HG02678 (cell line): ENCODE data around the gene TGFBR1.
A peak's percentile ranks its signal among the peaks of the same experiment; 100 is the strongest.

Source experiments
- ATAC-seq: cut with Tn5 transposase; IDR thresholded peaks from one replicate; pipeline ENCODE4 v1.9.1; 2021; ENCODE audit warnings: mild to moderate bottlenecking, moderate library complexity; ENCODE audit not compliant: unreplicated experiment

The TGFBR1 gene

DNA sequence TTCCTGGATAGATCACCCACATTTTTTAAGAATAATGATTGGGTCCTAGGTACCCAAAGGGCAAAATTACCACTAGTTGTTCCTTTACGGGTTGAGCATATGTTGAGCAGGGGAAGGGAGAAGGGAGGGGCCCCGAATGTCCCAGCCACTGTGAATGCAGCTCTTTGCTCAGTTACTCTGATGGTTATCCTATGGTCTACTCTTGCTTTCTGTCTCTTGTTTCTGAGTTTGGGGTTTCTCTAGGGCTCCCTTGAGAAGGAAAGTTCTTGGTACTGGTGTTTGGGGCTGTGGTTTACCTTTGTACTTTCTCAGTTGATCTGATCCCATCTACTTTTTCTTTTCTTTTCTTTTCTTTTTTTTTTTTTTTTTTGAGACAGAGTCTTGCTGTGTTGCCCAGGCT is 61.2 kb downstream of the TGFBR1 start:
- ATAC-seq: no peak

DNA sequence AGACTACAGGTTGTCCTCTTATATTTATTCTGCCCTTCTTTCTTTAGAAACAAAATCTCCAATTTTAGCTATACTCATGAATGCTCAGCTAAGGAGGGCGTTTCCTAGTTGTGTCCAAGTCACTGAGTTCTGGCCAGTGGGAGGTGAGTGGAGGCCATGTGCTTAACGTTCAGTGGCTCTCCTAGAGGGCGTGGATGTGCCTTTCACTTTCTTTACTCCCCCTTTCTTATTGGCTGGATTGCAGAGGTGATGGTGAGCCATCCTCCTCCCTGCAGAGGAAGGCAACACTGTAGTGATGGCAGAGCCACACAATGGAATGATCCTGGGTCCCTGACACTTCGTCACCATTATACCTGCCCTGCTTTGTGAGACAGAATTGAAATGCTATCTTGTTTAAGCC is 62.2 kb downstream of the TGFBR1 start:
- ATAC-seq: no peak

DNA sequence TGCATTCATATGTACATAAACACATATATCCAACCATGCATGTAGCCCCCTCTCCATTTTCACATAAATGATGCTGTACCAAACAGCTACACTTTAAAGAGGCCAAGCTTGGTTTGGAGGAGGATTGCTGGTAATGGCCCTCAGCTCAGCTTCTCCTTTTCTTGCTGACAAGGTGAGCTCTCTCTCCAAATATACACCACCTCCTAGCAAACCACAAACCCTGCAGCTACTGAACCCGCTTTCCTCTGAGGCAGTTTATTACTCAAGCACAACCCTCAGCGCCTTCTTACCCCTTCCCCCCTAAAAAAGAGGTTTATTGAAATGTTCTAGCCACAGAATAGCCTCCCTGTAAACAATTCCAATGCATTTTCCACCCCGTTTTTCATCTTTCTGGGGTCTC is 62.8 kb downstream of the TGFBR1 start:
- no peak for ATAC-seq

DNA sequence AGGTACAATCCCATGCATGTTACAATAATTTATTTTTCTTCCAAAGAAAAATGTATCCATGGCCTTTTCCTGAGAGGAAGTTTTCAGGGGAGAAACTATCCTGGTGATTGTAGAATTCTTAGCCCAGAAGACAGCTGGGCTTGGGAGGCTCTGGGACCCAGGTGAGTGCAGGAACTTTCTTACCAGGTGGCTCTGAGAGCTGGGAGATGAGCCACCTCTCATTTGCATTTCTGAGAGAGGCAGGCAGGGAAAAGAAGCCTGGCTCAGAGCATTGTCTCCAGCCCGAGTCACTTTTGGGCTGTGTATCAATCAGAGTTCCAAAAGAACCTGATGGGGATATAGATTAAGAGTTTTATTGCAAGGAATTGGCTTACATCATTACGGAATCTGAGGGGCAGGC is 64.2 kb downstream of the TGFBR1 start:
- no peak for ATAC-seq

DNA sequence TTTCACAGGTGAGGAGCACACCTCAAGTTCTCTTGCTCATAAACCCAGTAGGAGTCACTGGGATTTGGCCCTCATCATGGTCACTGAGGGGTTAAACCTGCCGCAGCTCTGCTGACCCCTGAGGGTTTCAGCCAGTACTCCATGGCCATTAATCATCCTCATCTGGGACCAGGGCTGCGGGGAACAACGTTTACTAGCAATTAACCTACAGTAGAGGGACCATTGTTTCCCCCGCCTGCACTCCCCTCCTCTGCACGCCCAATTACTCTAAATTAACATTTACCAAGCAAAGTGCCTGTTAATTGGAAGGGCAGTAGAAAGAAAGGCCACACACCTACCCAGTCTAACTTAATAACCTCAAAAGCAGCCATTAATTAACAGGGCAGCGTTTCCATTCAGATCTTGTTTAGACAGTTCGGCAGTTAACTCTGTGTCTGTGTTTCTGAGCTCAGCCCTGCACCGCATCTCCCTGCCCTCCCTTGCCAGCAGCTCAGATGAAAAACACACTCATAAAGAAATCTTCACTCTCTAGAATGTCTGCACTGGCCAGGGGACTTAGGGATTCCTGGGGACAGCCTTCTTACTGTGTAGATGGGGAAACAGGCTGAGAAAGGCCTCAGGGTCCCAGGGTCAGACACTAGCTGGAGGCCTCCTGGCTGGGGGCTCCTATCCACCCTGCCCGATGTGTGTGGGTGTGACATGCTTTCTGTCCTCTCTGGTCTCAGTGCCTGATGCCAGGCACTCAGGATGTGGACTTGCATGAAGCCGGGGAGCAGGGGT is 65.3 kb downstream of the TGFBR1 start:
- no peak for ATAC-seq

DNA sequence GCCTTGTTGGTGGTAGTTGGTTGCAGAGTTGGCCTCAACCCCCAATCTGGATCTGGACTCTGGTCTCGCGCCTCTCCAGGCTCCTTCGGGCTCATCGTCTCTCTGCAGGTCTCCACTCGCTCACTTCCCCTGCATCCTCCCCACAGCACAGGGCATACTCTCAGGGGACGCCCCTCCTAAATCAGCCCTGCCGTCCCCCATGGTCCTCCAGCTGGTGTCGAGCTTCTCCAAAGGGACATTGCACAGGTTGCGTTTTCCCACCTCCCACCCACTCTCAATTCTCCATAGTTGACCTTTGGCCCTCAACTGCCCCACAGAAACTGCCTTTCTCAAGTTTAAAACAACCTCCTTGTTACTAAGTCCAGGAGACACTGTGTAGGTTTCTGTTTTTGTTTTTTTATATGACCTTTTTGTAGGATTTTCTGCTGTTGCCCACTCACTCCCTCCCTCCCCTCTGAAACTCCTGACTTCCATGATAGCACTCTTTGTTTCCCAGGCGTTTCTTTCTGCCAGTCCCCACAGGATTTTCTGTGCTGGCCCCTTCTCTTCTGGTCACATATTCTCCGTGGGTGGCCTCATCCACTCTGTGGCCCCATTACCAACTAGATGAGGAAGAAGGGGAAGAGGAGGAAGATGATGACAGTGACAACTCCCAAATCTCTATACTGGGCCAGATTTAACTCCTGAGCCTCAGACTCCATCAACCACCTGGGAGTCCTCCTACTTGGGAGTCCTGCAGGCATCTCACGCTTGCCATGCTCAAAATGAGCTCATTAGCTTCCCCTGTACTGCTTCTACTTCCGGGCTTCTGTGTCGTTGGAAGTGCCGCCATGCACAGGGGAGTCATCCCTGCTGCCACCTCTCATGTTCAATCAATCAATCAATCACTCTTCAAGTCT is 66.6 kb downstream of the TGFBR1 start:
- no peak for ATAC-seq

DNA sequence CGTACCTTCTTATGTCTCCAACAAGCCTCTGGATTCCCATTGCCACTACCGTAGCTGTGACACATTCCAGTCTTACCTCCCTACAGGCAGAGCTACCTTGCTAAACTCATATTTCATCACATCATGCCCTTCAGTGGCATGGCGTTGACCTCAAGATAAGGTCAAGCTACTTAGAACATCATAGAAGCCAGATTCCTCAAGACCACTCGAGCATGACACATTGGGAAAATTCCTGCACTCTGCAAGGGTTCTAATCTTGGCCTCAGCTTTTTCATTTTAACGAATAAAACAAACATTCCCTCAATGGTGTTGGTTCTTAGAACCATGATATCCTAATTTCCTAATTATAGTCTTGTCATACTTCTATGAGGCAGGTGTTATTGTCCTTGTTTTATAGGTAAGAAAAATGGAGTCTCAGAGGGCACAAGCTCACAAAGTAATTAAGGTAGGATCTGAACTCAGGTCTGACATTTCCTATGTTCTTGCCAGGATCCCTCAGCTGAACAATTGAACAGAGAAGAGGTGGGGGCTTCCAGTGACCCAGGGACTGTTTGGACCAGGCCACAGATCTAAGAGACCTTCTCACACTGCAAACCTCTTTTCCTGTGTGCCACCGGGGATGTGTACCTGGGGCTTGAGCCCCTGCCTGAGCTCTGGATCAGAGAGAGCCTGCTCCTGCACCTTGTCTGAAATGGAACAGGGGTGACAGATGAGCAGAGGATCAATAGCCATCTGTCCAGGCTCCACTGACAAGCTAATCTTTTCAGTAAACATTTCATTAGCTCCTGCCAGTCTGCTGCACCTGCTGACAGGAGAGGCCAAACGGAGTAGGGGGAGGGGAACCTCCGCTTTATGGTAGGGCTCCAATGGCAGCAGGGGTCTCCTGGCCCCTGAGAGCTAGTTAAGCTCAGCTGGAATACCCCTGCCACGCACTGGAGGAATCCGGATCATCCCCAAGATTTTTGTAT is 67.5 kb downstream of the TGFBR1 start:
- ATAC-seq: no peak

DNA sequence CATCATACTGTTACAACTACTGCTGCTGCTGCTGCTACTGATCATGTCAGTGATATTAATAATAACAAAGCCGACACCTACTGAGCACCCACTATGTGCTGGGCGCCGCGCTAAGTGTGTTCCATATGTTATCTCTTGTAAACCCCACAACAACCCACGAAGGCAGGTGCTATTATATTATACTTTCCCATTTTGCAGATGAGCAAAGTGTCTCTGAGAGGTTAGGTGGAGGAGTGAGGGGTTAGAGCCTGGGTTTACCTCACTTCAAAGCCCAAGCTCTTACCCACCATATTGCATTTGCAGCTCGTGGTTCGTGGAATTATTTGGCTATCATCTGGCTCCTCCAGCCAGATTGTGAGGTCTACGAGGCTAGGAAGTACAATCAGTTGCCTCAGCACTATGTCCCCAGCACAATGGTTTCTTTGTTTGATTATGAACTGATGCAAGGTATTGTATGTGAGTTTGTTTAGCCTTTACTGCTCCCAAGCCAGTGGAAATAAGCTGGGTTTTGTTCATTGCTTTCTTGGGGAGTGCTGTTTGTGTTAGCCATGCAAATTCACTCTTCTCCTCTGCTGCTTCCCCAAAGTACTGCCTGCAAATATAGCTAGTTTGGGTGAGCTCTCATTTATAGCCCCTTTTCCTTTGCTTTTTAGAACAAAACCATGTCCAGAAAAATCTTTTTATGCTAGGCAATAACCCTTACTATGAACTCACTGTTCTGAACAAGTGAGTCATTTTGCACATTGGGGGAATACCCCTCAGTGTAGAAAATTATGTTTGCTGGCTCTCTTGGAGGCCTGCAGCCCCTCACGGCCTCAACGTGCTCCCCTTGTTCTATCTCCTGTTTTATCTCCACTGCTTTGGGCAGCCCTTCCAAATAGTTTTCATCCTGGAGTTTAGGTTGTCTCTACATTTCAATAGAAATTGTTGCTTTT is 68.9 kb downstream of the TGFBR1 start:
- ATAC-seq: peak; percentile 54

DNA sequence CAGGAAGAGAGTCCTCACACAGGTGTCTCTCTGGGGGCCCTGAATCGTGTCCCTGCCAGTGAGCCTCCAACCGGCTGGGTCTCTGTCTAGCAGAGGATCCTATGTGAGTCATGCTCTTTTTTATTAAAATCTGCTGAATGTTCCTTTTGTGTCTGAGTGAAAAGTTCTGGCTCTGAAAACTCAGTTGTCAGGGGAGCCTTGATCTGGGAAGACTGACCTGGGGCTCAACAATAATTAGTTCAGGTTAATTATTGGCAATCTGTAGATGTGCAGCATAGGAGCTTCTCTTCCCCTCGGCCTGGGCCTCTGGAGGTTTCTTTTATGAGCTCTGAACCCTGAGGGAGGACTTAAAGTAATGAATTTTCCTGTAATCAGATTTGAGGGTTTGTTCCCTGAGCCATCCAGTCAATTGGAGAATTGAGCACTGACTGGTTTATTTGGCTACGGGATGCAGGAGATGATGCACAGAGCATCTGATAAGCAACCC is 71.7 kb downstream of the TGFBR1 start:
- peak; percentile 33 for ATAC-seq

DNA sequence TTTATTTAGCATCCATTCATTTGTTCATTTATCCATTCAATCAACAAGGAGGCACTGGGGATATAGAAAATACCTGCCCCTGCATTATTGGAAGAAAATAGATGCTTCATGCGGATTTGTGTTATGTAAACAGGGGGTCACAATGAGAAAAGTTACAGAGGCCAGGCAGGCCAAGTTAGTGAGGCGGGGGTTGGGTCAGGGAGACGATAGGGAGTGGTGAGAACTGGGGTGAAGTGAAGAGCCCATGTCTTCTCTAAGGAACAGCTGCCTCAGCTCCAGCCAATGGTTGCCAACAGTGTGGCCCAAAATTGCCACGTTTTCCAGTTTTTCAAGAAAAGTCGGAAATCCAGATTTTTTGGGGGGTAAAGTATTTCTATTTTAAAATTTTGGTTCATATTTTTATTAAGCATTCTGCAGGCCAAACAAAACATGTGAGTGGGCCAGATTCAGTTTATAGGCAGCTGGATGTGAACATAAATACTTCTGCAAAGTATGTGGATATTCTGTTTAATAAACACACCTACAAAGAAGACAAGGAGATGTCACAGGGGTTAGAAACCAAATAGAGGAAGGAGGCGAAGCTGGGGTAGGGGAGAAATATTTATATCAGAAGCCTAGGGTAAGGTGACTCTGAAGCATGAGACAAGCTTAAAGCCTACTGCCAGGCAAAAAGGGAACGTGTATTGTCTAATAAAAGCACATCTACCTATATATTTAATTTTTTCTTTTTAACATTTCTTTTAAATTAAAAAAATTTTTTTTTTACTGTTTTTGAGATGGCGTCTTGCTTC is 72.9 kb downstream of the TGFBR1 start:
- ATAC-seq: no peak

DNA sequence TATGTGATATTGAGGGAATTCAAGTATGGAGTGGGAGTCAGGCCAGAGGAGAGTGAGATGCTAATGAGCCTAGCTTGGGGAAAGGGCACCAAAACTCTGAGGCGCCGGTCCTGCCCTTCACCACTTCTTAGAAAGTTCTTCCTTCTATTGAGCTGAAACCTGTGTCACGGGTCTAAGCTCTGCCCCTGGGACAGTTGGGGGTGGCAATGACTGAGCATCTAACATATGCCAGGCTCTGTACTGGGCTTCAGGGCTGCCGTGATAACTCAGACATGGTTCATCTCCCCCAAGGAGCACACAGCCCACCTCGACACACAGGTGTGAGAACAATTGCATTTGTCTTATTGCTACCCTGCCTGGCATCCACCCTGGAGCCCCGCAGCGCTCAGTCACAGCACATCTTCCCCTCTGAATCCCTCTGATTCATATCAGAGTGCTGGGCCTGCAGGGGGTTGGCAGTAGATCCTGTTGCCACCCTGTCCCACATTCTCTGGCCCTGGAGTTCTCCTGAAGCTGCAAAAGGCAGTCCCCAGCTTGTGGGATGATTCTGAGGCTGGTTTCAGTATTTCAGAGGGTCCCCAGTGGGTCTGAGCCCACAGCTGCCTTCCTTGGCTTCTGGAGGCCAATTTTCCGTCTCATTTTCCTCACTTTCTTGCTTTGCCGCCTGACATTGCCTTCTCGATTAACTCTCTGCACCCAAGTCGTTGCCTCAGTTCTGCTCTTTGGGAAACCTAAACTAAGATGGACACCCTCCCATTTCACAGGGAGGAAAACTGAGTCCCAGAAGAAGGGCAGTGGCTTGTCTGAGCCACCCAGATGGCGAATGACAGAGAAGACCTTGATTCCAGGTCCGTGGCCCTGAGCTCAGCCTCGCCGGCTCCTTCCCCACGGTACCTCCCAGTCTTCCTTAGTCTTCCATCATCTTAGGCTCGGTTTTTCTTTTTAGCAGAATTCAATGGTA is 74.3 kb downstream of the TGFBR1 start:
- no peak for ATAC-seq

DNA sequence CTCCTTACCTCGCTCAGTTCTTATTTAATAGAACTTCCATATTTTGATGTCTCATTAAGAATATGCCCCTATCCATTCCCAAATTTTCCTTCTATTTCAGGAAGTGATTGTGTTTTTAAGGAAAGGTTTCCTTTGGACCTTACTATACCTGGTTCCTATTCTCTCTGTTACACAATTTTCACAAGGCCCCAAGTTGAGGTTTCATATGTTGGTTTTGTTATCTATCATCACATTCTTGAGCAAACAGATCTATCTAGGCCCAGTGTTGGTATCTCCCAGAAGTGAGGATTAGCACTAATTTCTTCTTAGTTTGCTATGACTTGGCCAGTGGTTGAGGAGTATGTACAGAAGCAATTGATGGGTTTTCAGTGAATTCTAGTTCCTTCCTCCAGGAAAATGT is 75.3 kb downstream of the TGFBR1 start:
- ATAC-seq: peak; percentile 37

DNA sequence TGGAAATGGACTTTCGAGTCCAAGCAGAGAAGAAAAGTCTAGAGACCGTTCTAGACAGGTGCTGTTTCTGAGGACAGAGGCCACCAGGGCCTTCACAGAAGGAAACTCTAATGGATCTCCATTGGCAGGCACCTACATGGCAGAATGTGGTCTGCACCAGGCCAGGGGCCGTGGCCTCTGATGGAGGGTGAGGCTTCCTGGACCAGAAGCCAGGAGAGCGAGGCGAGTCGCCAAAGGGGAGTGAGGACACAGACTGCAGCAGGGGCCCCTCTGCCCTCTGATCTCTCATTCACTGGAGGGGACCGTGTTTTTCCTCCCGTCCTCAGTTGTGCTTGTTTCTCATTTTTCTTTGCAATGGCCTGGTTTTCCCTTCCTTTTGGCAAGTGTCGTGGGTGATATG is 75.7 kb downstream of the TGFBR1 start:
- no peak for ATAC-seq

DNA sequence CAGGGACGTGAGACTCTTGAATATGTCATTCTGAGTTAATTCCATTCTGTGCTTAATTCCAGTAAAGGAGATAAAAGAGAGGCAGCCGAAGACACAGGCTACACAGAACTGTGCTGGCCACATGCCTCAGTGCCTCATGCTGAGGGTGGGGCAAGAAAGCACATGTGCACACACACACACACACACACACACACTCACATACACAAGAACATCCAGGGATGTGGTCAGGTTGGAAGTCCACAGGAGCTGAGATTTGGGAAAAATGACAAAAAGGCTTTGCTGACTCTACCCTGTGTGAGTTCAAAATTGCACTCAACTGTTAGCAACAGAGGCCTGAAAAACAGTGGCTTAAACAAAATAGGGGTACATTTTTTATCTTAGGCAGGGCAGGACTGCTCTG is 76.3 kb downstream of the TGFBR1 start:
- no peak for ATAC-seq

DNA sequence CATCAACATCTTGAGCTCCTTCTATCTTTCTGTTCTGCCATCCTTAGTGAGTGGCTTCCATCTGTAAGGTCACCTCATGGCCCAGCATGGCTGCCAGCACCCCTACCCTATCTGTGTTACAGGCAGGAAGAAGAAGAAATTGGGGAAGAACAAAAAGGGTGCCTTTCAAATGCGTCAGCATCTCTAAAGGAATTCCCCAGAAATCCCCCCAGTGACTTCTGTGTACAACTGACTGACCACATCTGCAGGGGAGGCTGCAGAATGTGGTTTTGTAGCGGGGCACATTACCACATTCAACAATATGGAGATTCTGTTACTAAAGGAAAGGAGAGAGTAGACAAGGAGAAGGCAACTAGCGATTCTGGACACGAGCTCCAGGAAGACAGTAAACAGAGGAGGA is 76.7 kb downstream of the TGFBR1 start:
- peak; percentile 53 for ATAC-seq

DNA sequence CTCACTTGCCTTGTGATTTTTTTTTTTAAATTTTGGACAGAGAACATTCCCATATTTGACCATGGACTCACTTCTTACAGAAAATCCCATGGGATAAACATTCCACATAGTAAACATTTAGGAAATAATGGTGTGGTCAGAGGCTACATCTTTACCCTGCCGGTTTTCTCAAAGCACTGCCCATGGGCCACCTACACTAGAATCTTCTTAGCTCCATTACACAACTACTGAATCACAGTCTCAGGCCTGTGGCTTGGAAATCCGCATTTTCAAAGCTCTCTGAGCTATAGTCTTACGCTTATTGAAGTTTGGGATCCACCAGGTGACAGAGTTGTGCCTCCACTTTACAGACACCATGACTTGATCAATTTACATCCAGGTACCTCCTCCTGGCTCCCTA is 77.4 kb downstream of the TGFBR1 start:
- no peak for ATAC-seq

DNA sequence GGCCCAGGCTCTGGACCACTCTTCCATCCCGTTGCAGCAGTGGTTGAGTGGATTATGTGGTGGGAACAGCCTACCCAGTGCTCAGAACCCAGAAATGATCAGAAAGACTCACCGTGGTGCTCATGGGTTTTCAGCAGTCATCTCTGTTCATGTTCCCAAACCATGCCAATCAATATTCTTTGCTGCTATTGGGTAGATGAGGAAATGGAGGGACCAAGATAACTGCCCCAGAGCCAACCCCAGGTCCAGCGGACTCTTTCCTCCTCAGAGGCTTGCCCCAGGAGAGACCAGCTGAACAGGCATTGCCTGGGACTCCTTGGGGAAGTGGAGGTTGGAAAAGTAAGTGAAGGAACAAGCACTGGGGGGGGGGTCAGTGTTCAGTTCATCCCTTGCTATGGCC is 78.7 kb downstream of the TGFBR1 start:
- no peak for ATAC-seq

DNA sequence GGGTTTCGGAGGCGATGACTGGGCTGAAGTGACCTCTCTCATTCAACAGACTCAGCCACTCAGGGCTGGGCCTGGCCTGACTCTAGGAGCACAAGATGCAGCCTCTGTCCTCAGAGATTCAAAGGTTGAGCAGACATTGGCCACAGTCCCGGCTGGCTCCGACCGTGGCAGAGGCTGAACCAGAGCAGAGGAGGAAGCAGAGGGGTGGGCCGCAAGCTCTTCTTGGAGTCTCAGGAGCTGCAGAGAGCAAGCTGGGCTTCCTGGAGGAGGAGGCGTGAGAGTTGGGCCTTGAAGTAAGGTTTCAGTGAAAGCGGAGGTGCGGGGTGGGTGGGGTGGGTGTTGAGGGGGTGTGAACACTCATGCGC is 79.2 kb downstream of the TGFBR1 start:
- no peak for ATAC-seq
